ENCODE measurements around the gene NKAIN4. TPM values are rescaled to one million over a fixed set of nuclear protein-coding genes. Genes with fewer than 3 reads are reported as not detected.

NKAIN4 gene
- total RNA-seq, 1 experiment from 2014 or later: not detected

DNA sequence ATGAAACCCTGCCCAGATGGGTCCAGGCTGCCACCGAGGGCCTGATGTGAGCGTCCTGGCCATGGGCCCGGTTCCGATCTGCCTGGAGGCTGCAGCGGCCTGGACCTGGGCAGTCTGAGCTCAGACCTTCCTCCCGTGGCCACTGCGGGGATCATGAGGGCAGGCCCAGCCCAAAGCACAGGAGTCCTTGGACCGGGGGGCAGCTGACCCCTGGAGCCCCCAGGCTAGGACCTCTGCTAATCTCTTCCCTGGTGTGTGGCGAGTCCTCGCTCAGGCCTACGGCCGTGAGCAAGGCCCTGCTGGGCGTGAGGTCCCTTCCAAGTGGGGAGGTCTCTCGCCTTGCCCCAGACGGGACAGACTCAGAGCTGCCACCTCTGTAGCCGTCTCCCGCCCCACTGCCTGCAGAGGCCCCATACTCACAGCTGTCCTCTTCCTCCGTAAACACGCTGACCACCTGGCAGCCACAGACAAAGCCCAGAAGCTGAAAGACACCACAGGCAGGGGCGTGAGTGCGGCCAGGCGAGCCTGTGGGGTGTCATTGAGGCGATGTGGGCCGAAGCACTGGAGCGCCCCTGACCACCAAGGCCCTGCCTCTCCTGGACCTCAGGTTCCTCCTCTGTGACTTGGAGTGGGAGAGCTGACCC lies 10.5 kb downstream of the NKAIN4 start:
- POLR2A ChIA-PET (ENCODE audit: low non-redundant PET): no interaction called here
- CTCF ChIA-PET: interaction anchor here (0.6 kb wide), 2 partner anchors 317 to 420 kb away, joined by 5 to 6 read pairs; no protein-coding TSS in a partner anchor
- no TSS peak for BruUV-seq (replicated peaks)

GRCh38 chr20:63242736-63243135 lies 11.5 kb downstream of the NKAIN4 start:
- ChIA-PET CTCF (interaction anchor here (0.6 kb wide), 2 partner anchors 316 to 419 kb away, joined by 5 to 6 read pairs; no protein-coding TSS in a partner anchor), POLR2A (ENCODE audit: low non-redundant PET) (no interaction called here)

More for the DNA sequence above, 10.5 kb downstream of the NKAIN4 start:
- no peak for DNase-seq (ENCODE audit: low spot score)
- Histone ChIP-seq H3K36me3 (ENCODE audit: insufficient read depth, low read length, poor library complexity, severe bottlenecking) (no peaks in the 10 kb centered on the region), H3K4me3 (ENCODE audit: low read depth, low read length, poor library complexity, severe bottlenecking) (no peak overlapping the region), H3K4me1 (ENCODE audit: insufficient read depth, low read length, poor library complexity, severe bottlenecking) (no peaks in the 10 kb centered on the region), H3K27ac (ENCODE audit: low read depth, low read length, poor library complexity, severe bottlenecking) (no peak overlapping the region), H3K27me3 (replicated peaks; ENCODE audit: insufficient read depth, low read depth, low read length, poor library complexity) (no peaks in the 10 kb centered on the region), H3K9me3 (ENCODE audit: low read depth, low read length, poor library complexity, severe bottlenecking) (no peaks in the 10 kb centered on the region)
- TF ChIP-seq, protein P1, sequence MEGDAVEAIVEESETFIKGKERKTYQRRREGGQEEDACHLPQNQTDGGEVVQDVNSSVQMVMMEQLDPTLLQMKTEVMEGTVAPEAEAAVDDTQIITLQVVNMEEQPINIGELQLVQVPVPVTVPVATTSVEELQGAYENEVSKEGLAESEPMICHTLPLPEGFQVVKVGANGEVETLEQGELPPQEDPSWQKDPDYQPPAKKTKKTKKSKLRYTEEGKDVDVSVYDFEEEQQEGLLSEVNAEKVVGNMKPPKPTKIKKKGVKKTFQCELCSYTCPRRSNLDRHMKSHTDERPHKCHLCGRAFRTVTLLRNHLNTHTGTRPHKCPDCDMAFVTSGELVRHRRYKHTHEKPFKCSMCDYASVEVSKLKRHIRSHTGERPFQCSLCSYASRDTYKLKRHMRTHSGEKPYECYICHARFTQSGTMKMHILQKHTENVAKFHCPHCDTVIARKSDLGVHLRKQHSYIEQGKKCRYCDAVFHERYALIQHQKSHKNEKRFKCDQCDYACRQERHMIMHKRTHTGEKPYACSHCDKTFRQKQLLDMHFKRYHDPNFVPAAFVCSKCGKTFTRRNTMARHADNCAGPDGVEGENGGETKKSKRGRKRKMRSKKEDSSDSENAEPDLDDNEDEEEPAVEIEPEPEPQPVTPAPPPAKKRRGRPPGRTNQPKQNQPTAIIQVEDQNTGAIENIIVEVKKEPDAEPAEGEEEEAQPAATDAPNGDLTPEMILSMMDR (conservative IDR thresholded peaks at IDR 0.05; ENCODE audit: low read depth, low read length): no peak
- TF ChIP-seq EZH2 (IDR thresholded peaks at IDR 0.05; ENCODE audit: borderline replicate concordance, low read depth, low read length, poor library complexity, severe bottlenecking): no peak
- intact Hi-C loops (cut with micrococcal nuclease; ENCODE audit: unreplicated experiment): no loop called here

DNA sequence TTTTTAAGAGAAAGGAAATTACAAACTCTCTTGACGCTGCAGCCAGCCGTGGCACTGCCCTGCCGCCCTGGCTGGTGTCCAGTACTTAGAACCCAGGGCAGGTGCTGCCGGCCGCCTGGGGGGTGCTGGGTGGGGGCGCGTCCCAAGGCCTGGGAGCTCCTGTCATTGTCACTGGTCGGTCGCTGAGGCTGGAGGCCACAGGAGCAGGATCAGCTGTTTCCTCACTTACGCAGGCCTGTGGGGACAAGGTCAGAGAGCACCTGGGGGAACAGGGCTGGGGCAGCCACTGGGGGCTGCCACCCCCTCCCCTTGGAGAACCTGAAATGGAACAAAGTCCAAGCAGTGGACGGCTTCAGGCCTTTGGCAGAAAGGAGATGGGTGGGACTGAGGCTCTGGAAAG lies 13.0 kb downstream of the NKAIN4 start:
- H3K4me3 ChIP-seq (ENCODE audit: low read depth, low read length, poor library complexity, severe bottlenecking): no peak overlapping the region
- H3K36me3 ChIP-seq (ENCODE audit: insufficient read depth, low read length, poor library complexity, severe bottlenecking): no peaks in the 10 kb centered on the region
- intact Hi-C loops (cut with micrococcal nuclease; ENCODE audit: unreplicated experiment): no loop called here
- no TSS peak for BruUV-seq (replicated peaks)
- CTCF ChIA-PET: no interaction called here
- H3K27me3 ChIP-seq (replicated peaks; ENCODE audit: insufficient read depth, low read depth, low read length, poor library complexity): no peaks in the 10 kb centered on the region
- no peaks in the 10 kb centered on the region for H3K9me3 ChIP-seq (ENCODE audit: low read depth, low read length, poor library complexity, severe bottlenecking)
- TF ChIP-seq EZH2 (IDR thresholded peaks at IDR 0.05; ENCODE audit: borderline replicate concordance, low read depth, low read length, poor library complexity, severe bottlenecking): no peak
- TF ChIP-seq, protein P1 (conservative IDR thresholded peaks at IDR 0.05; ENCODE audit: low read depth, low read length): no peak
- H3K27ac ChIP-seq (ENCODE audit: low read depth, low read length, poor library complexity, severe bottlenecking): no peak overlapping the region
- H3K4me1 ChIP-seq (ENCODE audit: insufficient read depth, low read length, poor library complexity, severe bottlenecking): no peaks in the 10 kb centered on the region
- DNase-seq (ENCODE audit: low spot score): no peak
- POLR2A ChIA-PET (ENCODE audit: low non-redundant PET): no interaction called here

More at GRCh38 chr20:63242736-63243135, 11.5 kb downstream of the NKAIN4 start:
- Histone ChIP-seq H3K36me3 (ENCODE audit: insufficient read depth, low read length, poor library complexity, severe bottlenecking) (no peaks in the 10 kb centered on the region), H3K27me3 (replicated peaks; ENCODE audit: insufficient read depth, low read depth, low read length, poor library complexity) (no peaks in the 10 kb centered on the region), H3K4me3 (ENCODE audit: low read depth, low read length, poor library complexity, severe bottlenecking) (no peak overlapping the region), H3K9me3 (ENCODE audit: low read depth, low read length, poor library complexity, severe bottlenecking) (no peaks in the 10 kb centered on the region), H3K27ac (ENCODE audit: low read depth, low read length, poor library complexity, severe bottlenecking) (no peak overlapping the region), H3K4me1 (ENCODE audit: insufficient read depth, low read length, poor library complexity, severe bottlenecking) (no peaks in the 10 kb centered on the region)
- no TSS peak for BruUV-seq (replicated peaks)
- no peak for DNase-seq (ENCODE audit: low spot score)
- intact Hi-C loops (cut with micrococcal nuclease; ENCODE audit: unreplicated experiment): no loop called here
- TF ChIP-seq, protein P1 (conservative IDR thresholded peaks at IDR 0.05; ENCODE audit: low read depth, low read length): no peak
- no peak for TF ChIP-seq EZH2 (IDR thresholded peaks at IDR 0.05; ENCODE audit: borderline replicate concordance, low read depth, low read length, poor library complexity, severe bottlenecking)

Measured in A673 (cell line).